Measurements from ENCODE around the gene BCL2L14. TPM values are rescaled to one million over a fixed set of nuclear protein-coding genes. Genes with fewer than 3 reads are reported as not detected.

The BCL2L14 gene
- total and polyA plus RNA-seq, 2 of the 4 experiments (the other 2 are of a cell fraction): not detected

GRCh38 chr12:12036901-12037300 is 33.8 kb upstream of the BCL2L14 start:
- Histone ChIP-seq H3K14ac (replicated peaks; ENCODE audit: low read depth, low read length) (no peak overlapping the region), H3K18ac (ENCODE audit: low read depth, low read length) (no peak overlapping the region), H2AFZ (replicated peaks; ENCODE audit: low read length, poor library complexity) (no peak overlapping the region), H2AK5ac (ENCODE audit: low read depth, low read length) (no peak overlapping the region), H3K9me3 (ENCODE audit: control insufficient read depth, insufficient read depth, low read length) (no peaks in the 10 kb centered on the region), H3K27ac (ENCODE audit: insufficient read depth, low read length) (no peak overlapping the region), H3K9ac (ENCODE audit: low read depth, low read length) (no peak overlapping the region), H2AK9ac (replicated peaks; ENCODE audit: low read depth, low read length, poor library complexity) (no peak overlapping the region), H4K91ac (ENCODE audit: insufficient read depth, low read depth, low read length) (no peak overlapping the region), H2BK120ac (ENCODE audit: low read depth, low read length) (no peak overlapping the region), H3K27me3 (ENCODE audit: control insufficient read depth, insufficient read depth, low read length) (peaks cover 10% of the 10 kb centered on the region), H3K36me3 (ENCODE audit: control insufficient read depth, insufficient read depth, low read length) (no peaks in the 10 kb centered on the region), H4K8ac (ENCODE audit: low read depth in 2 of 2, low read length in 2 of 2) (no peak overlapping the region), H2BK15ac (ENCODE audit: low read depth, low read length) (no peak overlapping the region), H3K4ac (ENCODE audit: low read depth, low read length) (no peak overlapping the region), H4K5ac (ENCODE audit: low read depth, low read length) (no peak overlapping the region), H3K79me1 (ENCODE audit: low read depth in 1 of 2, low read length in 2 of 2) (no peaks in the 10 kb centered on the region), H3K9me1 (ENCODE audit: insufficient read depth, low read length) (no peaks in the 10 kb centered on the region), H3K4me3 (ENCODE audit: insufficient read depth, low read depth, low read length) (no peak overlapping the region), H3K4me1 (ENCODE audit: control insufficient read depth, insufficient read depth, low read length) (no peaks in the 10 kb centered on the region), H2BK5ac (ENCODE audit: low read depth, low read length, poor library complexity, severe bottlenecking) (no peak overlapping the region), H3K56ac (ENCODE audit: extremely low read depth, insufficient read depth, low read length) (no peak overlapping the region), H3K4me2 (ENCODE audit: low read depth, low read length) (no peak overlapping the region), H3K23ac (ENCODE audit: low read depth, low read length) (no peak overlapping the region), H4K20me1 (ENCODE audit: insufficient read depth, low read length) (no peaks in the 10 kb centered on the region), H2BK20ac (ENCODE audit: low read depth, low read length) (no peak overlapping the region)
- in situ Hi-C loops (cut with MboI; ENCODE audit: low sequenced_read_pairs): loop anchor here (10.0 kb wide), 1 partner anchor 668 kb away; no protein-coding TSS in a partner anchor
- no peak for ATAC-seq (ENCODE audit: low read depth)
- BruUV-seq (replicated peaks): no TSS peak
- no peak for TF ChIP-seq MAFK (IDR thresholded peaks at IDR 0.05; ENCODE audit: low read depth, low read length)
- no peak for TF ChIP-seq FOS (IDR thresholded peaks at IDR 0.05; ENCODE audit: low read depth, low read length)
- TF ChIP-seq RFX5 (IDR thresholded peaks at IDR 0.05; ENCODE audit: low read depth, low read length): no peak
- no peak for TF ChIP-seq MXI1 (IDR thresholded peaks at IDR 0.05; ENCODE audit: borderline replicate concordance, low read depth, low read length)
- TF ChIP-seq RAD21 (IDR thresholded peaks at IDR 0.05; ENCODE audit: low read length): no peak
- TF ChIP-seq NFE2L2 (IDR thresholded peaks at IDR 0.05; ENCODE audit: low read depth, low read length): no peak
- no peak for TF ChIP-seq RCOR1 (IDR thresholded peaks at IDR 0.05; ENCODE audit: insufficient replicate concordance, low read length)
- TF ChIP-seq, protein P1, sequence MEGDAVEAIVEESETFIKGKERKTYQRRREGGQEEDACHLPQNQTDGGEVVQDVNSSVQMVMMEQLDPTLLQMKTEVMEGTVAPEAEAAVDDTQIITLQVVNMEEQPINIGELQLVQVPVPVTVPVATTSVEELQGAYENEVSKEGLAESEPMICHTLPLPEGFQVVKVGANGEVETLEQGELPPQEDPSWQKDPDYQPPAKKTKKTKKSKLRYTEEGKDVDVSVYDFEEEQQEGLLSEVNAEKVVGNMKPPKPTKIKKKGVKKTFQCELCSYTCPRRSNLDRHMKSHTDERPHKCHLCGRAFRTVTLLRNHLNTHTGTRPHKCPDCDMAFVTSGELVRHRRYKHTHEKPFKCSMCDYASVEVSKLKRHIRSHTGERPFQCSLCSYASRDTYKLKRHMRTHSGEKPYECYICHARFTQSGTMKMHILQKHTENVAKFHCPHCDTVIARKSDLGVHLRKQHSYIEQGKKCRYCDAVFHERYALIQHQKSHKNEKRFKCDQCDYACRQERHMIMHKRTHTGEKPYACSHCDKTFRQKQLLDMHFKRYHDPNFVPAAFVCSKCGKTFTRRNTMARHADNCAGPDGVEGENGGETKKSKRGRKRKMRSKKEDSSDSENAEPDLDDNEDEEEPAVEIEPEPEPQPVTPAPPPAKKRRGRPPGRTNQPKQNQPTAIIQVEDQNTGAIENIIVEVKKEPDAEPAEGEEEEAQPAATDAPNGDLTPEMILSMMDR (conservative IDR thresholded peaks at IDR 0.05; ENCODE audit: low read depth, low read length): no peak
- no peak for TF ChIP-seq SMC3 (IDR thresholded peaks at IDR 0.05; ENCODE audit: low read depth, low read length)
- no peak for TF ChIP-seq CHD1 (IDR thresholded peaks at IDR 0.05; ENCODE audit: low read depth, low read length)
- no peak for TF ChIP-seq MAZ (IDR thresholded peaks at IDR 0.05; ENCODE audit: borderline replicate concordance, low read depth, low read length)
- no peak for TF ChIP-seq CEBPB (IDR thresholded peaks at IDR 0.05; ENCODE audit: low read depth, low read length)
- TF ChIP-seq USF2 (IDR thresholded peaks at IDR 0.05; ENCODE audit: low read depth, low read length): no peak
- TF ChIP-seq BHLHE40 (IDR thresholded peaks at IDR 0.05; ENCODE audit: low read depth, low read length): no peak
- TF ChIP-seq, protein P2, sequence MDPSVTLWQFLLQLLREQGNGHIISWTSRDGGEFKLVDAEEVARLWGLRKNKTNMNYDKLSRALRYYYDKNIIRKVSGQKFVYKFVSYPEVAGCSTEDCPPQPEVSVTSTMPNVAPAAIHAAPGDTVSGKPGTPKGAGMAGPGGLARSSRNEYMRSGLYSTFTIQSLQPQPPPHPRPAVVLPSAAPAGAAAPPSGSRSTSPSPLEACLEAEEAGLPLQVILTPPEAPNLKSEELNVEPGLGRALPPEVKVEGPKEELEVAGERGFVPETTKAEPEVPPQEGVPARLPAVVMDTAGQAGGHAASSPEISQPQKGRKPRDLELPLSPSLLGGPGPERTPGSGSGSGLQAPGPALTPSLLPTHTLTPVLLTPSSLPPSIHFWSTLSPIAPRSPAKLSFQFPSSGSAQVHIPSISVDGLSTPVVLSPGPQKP (IDR thresholded peaks at IDR 0.05; ENCODE audit: borderline replicate concordance, low read depth, low read length): no peak
- no peak for TF ChIP-seq POLR2A (IDR thresholded peaks at IDR 0.05; ENCODE audit: low read depth, low read length)
- ChIA-PET POLR2A (ENCODE audit: unreplicated experiment) (no interaction called here), CTCF (interaction anchor here (0.6 to 0.7 kb wide), 2 partner anchors 77 to 535 kb away, joined by 3 read pairs; no protein-coding TSS in a partner anchor)
- intact Hi-C loops (cut with micrococcal nuclease): loop anchor here (1.0 to 10.0 kb wide), 5 partner anchors 228 to 667 kb away; no protein-coding TSS in a partner anchor
- dilution Hi-C loops (cut with HindIII; ENCODE audit: low sequenced_read_pairs, unreplicated experiment): loop anchor here (25.0 kb wide), 1 partner anchor 475 kb away; no protein-coding TSS in a partner anchor
- DNase-seq: no peak
